Gastroesophageal sphincter (tissue), 3 donors: ENCODE data around the gene SEL1L2.

Experiments used
- EP300 ChIP-seq: sonication (generic); formaldehyde crosslinking; IDR thresholded peaks from one replicate; pipeline ENCODE4 v1.6.1; 2017; ENCODE audit warnings: antibody characterized with exemption, mild to moderate bottlenecking
- POLR2A ChIP-seq, 2 donors: fragments of 450-650 bp; IDR thresholded peaks; one replicate each; pipeline ENCODE4 v1.6.1; 2017; ENCODE audit warnings: antibody characterized with exemption in 2 of 2, mild to moderate bottlenecking in 2 of 2, moderate library complexity in 1 of 2
- POLR2AphosphoS5 ChIP-seq: sonication (generic); formaldehyde crosslinking; IDR thresholded peaks from one replicate; pipeline ENCODE4 v1.6.1; 2017; ENCODE audit warnings: antibody characterized with exemption
- TF ChIP-seq, protein P1 (sequence below), 4 experiments: fragments of 200-600 bp in 2 of 4; fragments of 450-650 bp in 2 of 4; sonication (generic) in 1 of 4; IDR thresholded peaks; one replicate each; pipeline ENCODE4 v1.5.1; 2017 to 2019; ENCODE audit warnings: antibody characterized with exemption in 4 of 4, mild to moderate bottlenecking in 2 of 4, moderate library complexity in 2 of 4

DNA sequence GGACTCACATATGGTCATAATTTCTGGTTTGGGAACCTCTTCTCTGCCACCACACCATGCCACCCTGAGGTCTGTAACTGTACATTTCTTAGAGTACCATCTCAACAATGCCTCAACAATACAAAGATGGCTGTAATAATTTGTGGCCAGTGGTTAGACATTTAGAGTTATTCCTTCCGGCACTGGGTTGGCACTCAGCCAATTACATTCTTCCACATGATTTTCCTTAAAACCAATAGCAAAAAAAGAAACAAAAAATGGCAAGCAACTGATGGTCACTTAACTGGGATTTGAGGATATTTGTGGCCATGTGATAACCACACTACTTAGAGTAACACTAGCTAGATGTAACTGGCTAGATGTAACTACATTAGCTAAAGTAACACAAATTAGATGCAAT lies 79.9 kb downstream of the SEL1L2 start:
- no peak for TF ChIP-seq POLR2A (IDR thresholded peaks at IDR 0.05)
- TF ChIP-seq, protein P1, sequence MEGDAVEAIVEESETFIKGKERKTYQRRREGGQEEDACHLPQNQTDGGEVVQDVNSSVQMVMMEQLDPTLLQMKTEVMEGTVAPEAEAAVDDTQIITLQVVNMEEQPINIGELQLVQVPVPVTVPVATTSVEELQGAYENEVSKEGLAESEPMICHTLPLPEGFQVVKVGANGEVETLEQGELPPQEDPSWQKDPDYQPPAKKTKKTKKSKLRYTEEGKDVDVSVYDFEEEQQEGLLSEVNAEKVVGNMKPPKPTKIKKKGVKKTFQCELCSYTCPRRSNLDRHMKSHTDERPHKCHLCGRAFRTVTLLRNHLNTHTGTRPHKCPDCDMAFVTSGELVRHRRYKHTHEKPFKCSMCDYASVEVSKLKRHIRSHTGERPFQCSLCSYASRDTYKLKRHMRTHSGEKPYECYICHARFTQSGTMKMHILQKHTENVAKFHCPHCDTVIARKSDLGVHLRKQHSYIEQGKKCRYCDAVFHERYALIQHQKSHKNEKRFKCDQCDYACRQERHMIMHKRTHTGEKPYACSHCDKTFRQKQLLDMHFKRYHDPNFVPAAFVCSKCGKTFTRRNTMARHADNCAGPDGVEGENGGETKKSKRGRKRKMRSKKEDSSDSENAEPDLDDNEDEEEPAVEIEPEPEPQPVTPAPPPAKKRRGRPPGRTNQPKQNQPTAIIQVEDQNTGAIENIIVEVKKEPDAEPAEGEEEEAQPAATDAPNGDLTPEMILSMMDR (IDR thresholded peaks at IDR 0.05): no peak
- TF ChIP-seq POLR2AphosphoS5: no peak
- no peak for TF ChIP-seq EP300
